HepG2 (cell line): ENCODE measurements around the gene ZNRF3. TPM values are rescaled to one million over a fixed set of nuclear protein-coding genes. Genes with fewer than 3 reads are reported as not detected.

Experiments used
- CENPX ChIP-seq: sonication (generic); formaldehyde crosslinking; IDR thresholded peaks from 2 replicates; pipeline ENCODE4 v1.9.0; 2021; ENCODE audit warnings: mild to moderate bottlenecking, missing genetic modification reagents, moderate library complexity
- CSRNP2 ChIP-seq: sonication (generic); formaldehyde crosslinking; conservative IDR thresholded peaks from 2 replicates; pipeline ENCODE4 v1.8.0; 2022; ENCODE audit warnings: low read depth, missing genetic modification reagents
- ELF4 ChIP-seq: sonication (generic); formaldehyde crosslinking; IDR thresholded peaks from 2 replicates; pipeline ENCODE4 v1.5.0; 2020; ENCODE audit warnings: missing genetic modification reagents, mild to moderate bottlenecking, moderate library complexity, borderline replicate concordance
- FLYWCH1 ChIP-seq: sonication (generic); formaldehyde crosslinking; IDR thresholded peaks from 2 replicates; pipeline ENCODE4 v1.8.1; 2023; ENCODE audit warnings: mild to moderate bottlenecking, missing genetic modification reagents
- HNF1A ChIP-seq, 2 experiments: sonication (generic) in 1 of 2; formaldehyde crosslinking in 1 of 2; IDR thresholded peaks; 2 replicates each; pipeline versions ENCODE4 v1.4.0 to v1.6.1; 2016 to 2020; ENCODE audit warnings: borderline replicate concordance in 1 of 2, low read depth in 1 of 2, mild to moderate bottlenecking in 1 of 2, missing genetic modification reagents in 1 of 2
- HNF4A ChIP-seq: sonication (generic); formaldehyde crosslinking; IDR thresholded peaks from 2 replicates; pipeline ENCODE4 v1.4.0; 2020; ENCODE audit warnings: missing genetic modification reagents
- IRF2 ChIP-seq: IDR thresholded peaks from 2 replicates; pipeline ENCODE4 v1.6.1; 2018; ENCODE audit warnings: missing genetic modification reagents, missing compliant biosample characterization
- MXD3 ChIP-seq: IDR thresholded peaks from 2 replicates; pipeline ENCODE4 v1.6.1; 2016; ENCODE audit warnings: mild to moderate bottlenecking, missing biosample characterization, missing genetic modification reagents
- PBX2 ChIP-seq: IDR thresholded peaks from 2 replicates; pipeline ENCODE4 v1.6.1; 2016; ENCODE audit warnings: control low read depth
- RAD21 ChIP-seq: fragments of 450-650 bp; formaldehyde crosslinking; IDR thresholded peaks from 2 replicates; pipeline ENCODE4 v1.5.0; 2020; ENCODE audit warnings: mild to moderate bottlenecking
- TAF15 ChIP-seq: fragments of 200-400 bp; formaldehyde crosslinking; IDR thresholded peaks from one replicate; pipeline ENCODE4 v1.6.1; 2018; ENCODE audit warnings: mild to moderate bottlenecking, low read depth, low read length; ENCODE audit not compliant: poor library complexity, severe bottlenecking
- TERF1 ChIP-seq: sonication (generic); formaldehyde crosslinking; IDR thresholded peaks from 2 replicates; pipeline ENCODE4 v1.8.0; 2022; ENCODE audit warnings: mild to moderate bottlenecking, missing genetic modification reagents, moderate library complexity
- THAP11 ChIP-seq: IDR thresholded peaks from 2 replicates; pipeline ENCODE4 v1.6.1; 2016; ENCODE audit warnings: missing biosample characterization, missing genetic modification reagents
- ZBTB39 ChIP-seq: sonication (generic); formaldehyde crosslinking; IDR thresholded peaks from 2 replicates; pipeline ENCODE4 v1.5.0; 2020; ENCODE audit warnings: missing genetic modification reagents
- polyA plus RNA-seq, 8 experiments: library from polyadenylated mRNA; depleted of rRNA in 3 of 8; stranded (reverse) in 7 of 8; unstranded in 1 of 8; fragments of >200 nt; fragmentation: Illumina TruSeq in 4 of 8; extraction: Trizol in 4 of 8; gene quantifications; 2 replicates each; pipeline versions ENCODE4 v1.2.1 to v1.2.3, GENCODE V29; 2011 to 2016; ENCODE audit warnings: low read depth in 4 of 8, missing spikeins in 1 of 8, mixed read lengths in 1 of 8; ENCODE audit not compliant: insufficient read depth in 1 of 8
- total RNA-seq, 5 experiments: library from RNA; depleted of rRNA; stranded (reverse); fragments of >200 nt; fragmentation: Illumina TruSeq; extraction: Trizol; gene quantifications; 2 replicates each; pipeline ENCODE4 v1.2.3, GENCODE V29; 2016; ENCODE audit warnings: low read depth in 1 of 5

Gene ZNRF3
- total and polyA plus RNA-seq, 2 of the 13 experiments (the other 11 are each of a cell fraction or from before 2014, with no cell fraction given) = 20.3 to 36.7 TPM

- TF ChIP-seq HNF1A (IDR thresholded peaks at IDR 0.05; ENCODE audit: low read depth) (no peak), HNF1A (CRISPR knock-in tag; IDR thresholded peaks at IDR 0.05; ENCODE audit: borderline replicate concordance) (0 out of 2 replicates have a peak, but pooled peaks have one; percentile 5), IRF2 (CRISPR knock-in tag) (no peak), PBX2 (CRISPR knock-in tag) (no peak), CSRNP2 (CRISPR knock-in tag) (no peak), CENPX (CRISPR knock-in tag) (no peak), ZBTB39 (CRISPR knock-in tag) (no peak), FLYWCH1 (no peak), RAD21 (CRISPR knock-in tag) (no peak), ELF4 (CRISPR knock-in tag) (no peak), HNF4A (CRISPR knock-in tag) (peak; percentile 42; the same call in 1 of the 2 replicates), THAP11 (CRISPR knock-in tag) (no peak), TAF15 (no peak), TERF1 (CRISPR knock-in tag) (no peak), MXD3 (CRISPR knock-in tag) (0 out of 2 replicates have a peak, but pooled peaks have one; percentile 8)
These were observed 190.4 kb downstream of the ZNRF3 start (continued) for GRCh38 chr22:29073618-29074275.
